C4-2B (cell line): ENCODE results near the gene C12orf42.
"Not testable (repeated sequence)": the region's sequence is repeated elsewhere in the genome, so short reads cannot be mapped to it uniquely, and the experiment has no call there.

Experiments used
- H3K27ac ChIP-seq: fragments of 450-650 bp; 2 replicates; pipeline ENCODE4 v1.5.1; 2017
- CTCF ChIP-seq: fragments of 450-650 bp; conservative IDR thresholded peaks from 2 replicates; pipeline ENCODE4 v1.5.1; 2017; ENCODE audit warnings: mild to moderate bottlenecking
- ZFX ChIP-seq: fragments of 450-650 bp; IDR thresholded peaks from 2 replicates; pipeline ENCODE4 v1.6.1; 2017

Gene C12orf42

GRCh38 chr12:103441437-103442181, 54.2 kb downstream of the C12orf42 start:
- no peak overlapping the region for H3K27ac ChIP-seq
- TF ChIP-seq CTCF (no peak), ZFX (no peak)

GRCh38 chr12:103434165-103435105, 61.3 kb downstream of the C12orf42 start:
- not testable (repeated sequence) for H3K27ac ChIP-seq

GRCh38 chr12:103431950-103432349, 63.8 kb downstream of the C12orf42 start:
- TF ChIP-seq CTCF (no peak), ZFX (no peak)
- no peak overlapping the region for H3K27ac ChIP-seq

GRCh38 chr12:103431387-103431786, 64.4 kb downstream of the C12orf42 start:
- no peak overlapping the region for H3K27ac ChIP-seq
- TF ChIP-seq ZFX (no peak), CTCF (no peak)

DNA sequence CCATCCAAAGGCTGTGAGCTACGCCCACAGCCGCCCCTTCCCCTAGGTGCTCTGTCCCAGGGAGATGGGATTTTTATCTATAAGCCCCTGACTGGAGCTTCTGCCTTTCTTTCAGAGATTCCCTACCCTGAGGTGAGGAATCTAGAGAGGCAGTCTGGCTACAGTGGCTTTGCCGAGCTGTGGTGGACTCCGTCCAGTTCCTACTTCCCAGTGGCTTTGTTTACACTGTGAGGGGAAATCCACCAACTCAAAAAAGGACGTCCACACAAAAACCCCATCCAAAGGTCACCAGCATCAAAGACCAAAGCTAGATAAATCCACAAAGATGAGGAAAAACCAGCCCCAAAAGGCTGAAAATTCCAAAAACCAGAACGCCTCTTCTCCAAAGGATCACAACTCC, 70.1 kb downstream of the C12orf42 start:
- H3K27ac ChIP-seq: not testable (repeated sequence)

DNA sequence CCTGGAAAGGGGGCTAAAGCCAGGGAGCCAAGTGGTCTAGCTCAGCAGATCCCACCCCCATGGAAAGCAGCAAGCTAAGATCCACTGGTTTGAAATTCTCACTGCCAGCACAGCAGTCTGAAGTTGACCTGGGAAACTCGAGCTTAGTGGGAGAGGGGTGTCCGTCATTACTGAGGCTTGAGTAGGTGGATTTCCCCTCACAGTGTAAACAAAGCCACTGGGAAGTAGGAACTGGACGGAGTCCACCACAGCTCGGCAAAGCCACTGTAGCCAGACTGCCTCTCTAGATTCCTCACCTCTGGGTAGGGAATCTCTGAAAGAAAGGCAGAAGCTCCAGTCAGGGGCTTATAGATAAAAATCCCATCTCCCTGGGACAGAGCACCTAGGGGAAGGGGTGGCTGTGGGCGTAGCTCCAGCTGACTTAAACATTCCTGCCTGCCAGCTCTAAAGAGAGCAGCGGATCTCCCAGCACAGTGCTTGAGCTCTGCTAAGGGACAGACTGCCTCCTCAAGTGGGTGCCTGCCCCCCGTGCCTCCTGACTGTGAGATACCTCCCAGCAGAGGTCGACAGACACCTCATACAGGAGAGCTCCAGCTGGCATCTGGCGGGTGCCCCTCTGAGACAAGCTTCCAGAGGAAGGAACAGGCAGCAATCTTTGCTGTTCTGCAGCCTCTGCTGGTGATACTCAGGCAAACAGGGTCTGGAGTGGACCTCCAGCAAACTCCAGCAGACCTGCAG, 70.8 kb downstream of the C12orf42 start:
- not testable (repeated sequence) for H3K27ac ChIP-seq

GRCh38 chr12:103423516-103423910, 72.3 kb downstream of the C12orf42 start:
- TF ChIP-seq CTCF (no peak), ZFX (no peak)
- no peak overlapping the region for H3K27ac ChIP-seq

DNA sequence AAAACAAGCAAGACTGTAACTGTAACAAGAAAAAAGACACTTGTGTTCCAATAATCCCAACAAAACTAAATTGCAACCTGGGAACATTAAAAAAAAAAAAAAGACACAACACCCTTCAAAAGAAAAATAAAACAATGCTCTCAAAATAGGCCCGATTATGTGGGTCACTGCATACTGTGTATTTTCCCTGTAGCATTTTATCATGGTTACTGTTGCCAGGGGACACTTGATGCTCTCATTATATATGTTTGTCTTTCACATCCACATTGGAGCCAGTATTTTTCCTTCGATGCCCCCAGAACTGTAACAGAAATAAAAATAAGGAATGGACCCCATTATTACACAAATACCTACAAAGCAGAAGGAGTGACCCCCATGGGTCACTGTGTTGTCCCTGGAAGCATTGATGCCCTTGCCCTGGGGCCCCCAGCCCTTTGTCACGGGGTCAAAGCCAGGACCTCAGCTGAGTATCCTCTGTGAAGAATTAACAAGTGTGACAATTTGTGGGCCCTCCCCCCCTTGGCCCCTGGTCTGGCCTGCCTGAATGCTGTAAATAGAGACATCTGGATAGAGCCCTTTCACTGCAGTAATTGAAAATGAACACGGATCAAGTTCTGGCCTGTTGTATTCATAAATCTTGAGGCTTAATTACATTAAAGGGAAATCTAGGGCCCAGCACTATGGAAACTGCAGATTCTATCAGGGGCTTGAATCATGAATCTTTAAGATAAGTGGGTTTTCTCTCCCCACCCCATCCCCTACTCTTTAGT, 72.8 kb downstream of the C12orf42 start:
- H3K27ac ChIP-seq: no peak overlapping the region
- TF ChIP-seq ZFX: no peak
- no peak for TF ChIP-seq CTCF
